Muscle of leg (tissue), 11 donors: ENCODE measurements around the gene SUCNR1. TPM values are rescaled to one million over a fixed set of nuclear protein-coding genes. Genes with fewer than 3 reads are reported as not detected.
"Not testable (repeated sequence)": the region's sequence is repeated elsewhere in the genome, so short reads cannot be mapped to it uniquely, and the experiment has no call there.

Source experiments
- DNase-seq: peaks from one replicate; pipeline ENCODE4 v3.0.0; 2013
- H3K27ac ChIP-seq: one replicate; pipeline ENCODE4 v1.5.1; 2013; ENCODE audit warnings: mild to moderate bottlenecking, low read length, control low read depth
- H3K27me3 ChIP-seq: one replicate; pipeline ENCODE4 v1.6.1; 2013; ENCODE audit warnings: low read length; ENCODE audit not compliant: control insufficient read depth, insufficient read depth
- H3K36me3 ChIP-seq: one replicate; pipeline ENCODE4 v1.6.1; 2013; ENCODE audit warnings: low read length; ENCODE audit not compliant: control insufficient read depth, insufficient read depth
- H3K4me1 ChIP-seq: one replicate; pipeline ENCODE4 v1.6.1; 2013; ENCODE audit warnings: low read length; ENCODE audit not compliant: control insufficient read depth, insufficient read depth
- H3K4me3 ChIP-seq: one replicate; pipeline ENCODE4 v1.5.1; 2013; ENCODE audit warnings: low read length, control low read depth
- H3K9me3 ChIP-seq: replicated peaks from 2 replicates; pipeline ENCODE4 v1.6.1; 2013; ENCODE audit warnings: low read depth, low read length; ENCODE audit not compliant: control insufficient read depth
- WGBS: methylation state at CpG from one replicate; pipeline ENCODE4 v1.1.5; 2013; ENCODE audit warnings: missing lambda C conversion rate; ENCODE audit not compliant: insufficient coverage; 5-methylcytosine and 5-hydroxymethylcytosine counted together
- polyA plus RNA-seq, 8 donors: library from polyadenylated mRNA; unstranded; fragments of 120-200 nt; gene quantifications; one replicate each; pipeline versions ENCODE4 v1.2.1 to v1.2.3, GENCODE V29; 2013; ENCODE audit warnings: inconsistent platforms in 1 of 8, low replicate concordance in 1 of 8; ENCODE audit not compliant: insufficient read length in 8 of 8, insufficient read depth in 1 of 8
- total RNA-seq: library from RNA; stranded (reverse); fragments of 120-200 nt; gene quantifications from one replicate; pipeline ENCODE4 v1.2.4, GENCODE V29; 2013

The SUCNR1 gene
- total and polyA plus RNA-seq, 9 donors, result 0.04 to 0.20 (median 0.08) TPM; not detected in 2

- Histone ChIP-seq H3K4me1 (no peaks in the 10 kb centered on the region), H3K27me3 (no peaks in the 10 kb centered on the region), H3K27ac (no peak overlapping the region), H3K4me3 (no peak overlapping the region), H3K36me3 (no peaks in the 10 kb centered on the region), H3K9me3 (no peaks in the 10 kb centered on the region)
- 60% methylated on average over 3 of the region's 5 CpGs for WGBS
- peak; percentile 83 for DNase-seq
These were observed 45.0 kb downstream of the SUCNR1 start for GRCh38 chr3:151918253-151919029.

GRCh38 chr3:151919030-151919328 is 45.5 kb downstream of the SUCNR1 start:
- H3K4me1 ChIP-seq, result no peaks in the 10 kb centered on the region
- WGBS, result no CpG with 5 or more reads among the region's 2 CpGs
- DNase-seq, result no peak

GRCh38 chr3:151919446-151919845 is 46.0 kb downstream of the SUCNR1 start:
- Histone ChIP-seq H3K4me1 (no peaks in the 10 kb centered on the region), H3K36me3 (no peaks in the 10 kb centered on the region), H3K27ac (no peak overlapping the region), H3K27me3 (no peaks in the 10 kb centered on the region), H3K9me3 (no peaks in the 10 kb centered on the region), H3K4me3 (no peak overlapping the region)
- WGBS, result 62% methylated on average over 2 of the region's 3 CpGs
- DNase-seq, result no peak

More at GRCh38 chr3:151919030-151919328, 45.5 kb downstream of the SUCNR1 start:
- Histone ChIP-seq H3K36me3 (no peaks in the 10 kb centered on the region), H3K4me3 (no peak overlapping the region), H3K27ac (no peak overlapping the region), H3K27me3 (no peaks in the 10 kb centered on the region), H3K9me3 (no peaks in the 10 kb centered on the region)

- no CpG with 5 or more reads among the region's 1 CpG for WGBS
- Histone ChIP-seq H3K4me3 (no peak overlapping the region), H3K27ac (no peak overlapping the region), H3K36me3 (no peaks in the 10 kb centered on the region), H3K9me3 (no peaks in the 10 kb centered on the region), H3K27me3 (no peaks in the 10 kb centered on the region), H3K4me1 (no peaks in the 10 kb centered on the region)
- no peak for DNase-seq
These were observed 50.5 kb downstream of the SUCNR1 start for GRCh38 chr3:151923901-151924300.

GRCh38 chr3:151924753-151925152 is 51.3 kb downstream of the SUCNR1 start:
- H3K9me3 ChIP-seq, result no peaks in the 10 kb centered on the region
- WGBS, result 100% methylated on average over 3 of the region's 3 CpGs
- no peak overlapping the region for H3K27ac ChIP-seq
- no peaks in the 10 kb centered on the region for H3K27me3 ChIP-seq
- H3K4me1 ChIP-seq, result no peaks in the 10 kb centered on the region
- H3K4me3 ChIP-seq, result no peak overlapping the region
- DNase-seq, result no peak
- H3K36me3 ChIP-seq, result no peaks in the 10 kb centered on the region

- no peak for DNase-seq
- no peak overlapping the region for H3K27ac ChIP-seq
- H3K4me1 ChIP-seq, result no peaks in the 10 kb centered on the region
- H3K27me3 ChIP-seq, result no peaks in the 10 kb centered on the region
- H3K36me3 ChIP-seq, result no peaks in the 10 kb centered on the region
- 80% methylated on average over 1 of the region's 4 CpGs for WGBS
- no peak overlapping the region for H3K4me3 ChIP-seq
- no peaks in the 10 kb centered on the region for H3K9me3 ChIP-seq
These were observed 52.0 kb downstream of the SUCNR1 start for GRCh38 chr3:151925419-151925818.

- DNase-seq, result no peak
- Histone ChIP-seq H3K27ac (no peak overlapping the region), H3K4me3 (no peak overlapping the region), H3K4me1 (no peaks in the 10 kb centered on the region), H3K27me3 (no peaks in the 10 kb centered on the region), H3K36me3 (no peaks in the 10 kb centered on the region), H3K9me3 (no peaks in the 10 kb centered on the region)
- no CpG with 5 or more reads among the region's 2 CpGs for WGBS
These were observed 52.4 kb downstream of the SUCNR1 start for GRCh38 chr3:151925876-151926275.

GRCh38 chr3:151926956-151927355 is 53.5 kb downstream of the SUCNR1 start:
- Histone ChIP-seq H3K4me3 (no peak overlapping the region), H3K27ac (peak overlapping the region; percentile 38), H3K27me3 (no peaks in the 10 kb centered on the region), H3K4me1 (no peaks in the 10 kb centered on the region), H3K36me3 (no peaks in the 10 kb centered on the region), H3K9me3 (no peaks in the 10 kb centered on the region)
- DNase-seq, result peak; percentile 84
- no CpG with 5 or more reads among the region's 5 CpGs for WGBS

GRCh38 chr3:151927915-151928525 is 54.6 kb downstream of the SUCNR1 start:
- not testable (repeated sequence) for H3K9me3 ChIP-seq

GRCh38 chr3:151931171-151931570 is 57.7 kb downstream of the SUCNR1 start:
- Histone ChIP-seq H3K4me1 (no peaks in the 10 kb centered on the region), H3K4me3 (no peak overlapping the region), H3K27me3 (no peaks in the 10 kb centered on the region), H3K9me3 (no peaks in the 10 kb centered on the region), H3K27ac (no peak overlapping the region), H3K36me3 (no peaks in the 10 kb centered on the region)
- no peak for DNase-seq
- WGBS, result no CpG with 5 or more reads among the region's 1 CpG

More at GRCh38 chr3:151927915-151928525, 54.6 kb downstream of the SUCNR1 start:
- H3K36me3 ChIP-seq, H3K27me3 ChIP-seq, H3K4me3 ChIP-seq, DNase-seq, H3K27ac ChIP-seq, H3K4me1 ChIP-seq: not testable (repeated sequence)
- 96% methylated on average over 31 of the region's 49 CpGs for WGBS
